MG63 (cell line): Measurements from ENCODE around the gene TGM2. TPM values are rescaled to one million over a fixed set of nuclear protein-coding genes. Genes with fewer than 3 reads are reported as not detected.

Source experiments
- DNase-seq: peaks from one replicate; pipeline ENCODE4 v3.0.0-alpha.2; 2020
- H3K27me3 ChIP-seq: fragments of 250-450 bp; sonication (Bioruptor Pico); 2 replicates; pipeline ENCODE4 v1.5.1; 2020; ENCODE audit warnings: mild to moderate bottlenecking, moderate library complexity
- H3K36me3 ChIP-seq: fragments of 250-450 bp; sonication (Bioruptor Pico); 2 replicates; pipeline ENCODE4 v1.5.1; 2020; ENCODE audit warnings: mild to moderate bottlenecking, moderate library complexity
- H3K4me3 ChIP-seq: fragments of 250-450 bp; sonication (Bioruptor Pico); 2 replicates; pipeline ENCODE4 v1.5.1; 2020; ENCODE audit warnings: mild to moderate bottlenecking, moderate library complexity
- H3K9me3 ChIP-seq: fragments of 250-450 bp; sonication (Bioruptor Pico); 2 replicates; pipeline ENCODE4 v1.5.1; 2020; ENCODE audit warnings: mild to moderate bottlenecking, moderate library complexity
- total RNA-seq: library from RNA; depleted of rRNA; stranded (reverse); fragments of >200 nt; shearing (Covaris generic); gene quantifications from 2 replicates; pipeline ENCODE4 v1.2.3, GENCODE V29; 2014; ENCODE audit warnings: low replicate concordance; rRNA removed

TGM2 gene
- total RNA-seq, result 82.5 and 111 TPM in 2 replicates

- peak; percentile 87 for DNase-seq
- H3K4me3 ChIP-seq, result peak within 1 kb of the TSS; percentile 53
These were observed at the start of gene TGM2 for GRCh38 chr20:38165089-38165965. TSS of gene TGM2 (minus strand) at chr20:38165270. CDS start at chr20:38165198, 72 bp downstream.

GRCh38 chr20:38214256-38215193 is 49.5 kb upstream of the TGM2 start:
- no peak overlapping the region for H3K4me3 ChIP-seq
- H3K36me3 ChIP-seq, result no peaks in the 10 kb centered on the region
- DNase-seq, result no peak
- H3K27me3 ChIP-seq, result no peaks in the 10 kb centered on the region
- H3K9me3 ChIP-seq, result no peaks in the 10 kb centered on the region

More at GRCh38 chr20:38165089-38165965, at the start of gene TGM2:
- Histone ChIP-seq H3K36me3 (peaks cover 25% of the 10 kb centered on the region), H3K9me3 (no peaks in the 10 kb centered on the region), H3K27me3 (no peaks in the 10 kb centered on the region)

- DNase-seq, result no peak
- Histone ChIP-seq H3K36me3 (no peaks in the 10 kb centered on the region), H3K4me3 (no peak overlapping the region), H3K27me3 (no peaks in the 10 kb centered on the region), H3K9me3 (no peaks in the 10 kb centered on the region)
These were observed 48.5 kb upstream of the TGM2 start for GRCh38 chr20:38213607-38213940.

GRCh38 chr20:38212806-38213606 is 47.9 kb upstream of the TGM2 start:
- no peak overlapping the region for H3K4me3 ChIP-seq
- DNase-seq, result peak; percentile 93
- no peaks in the 10 kb centered on the region for H3K9me3 ChIP-seq
- no peaks in the 10 kb centered on the region for H3K36me3 ChIP-seq
- H3K27me3 ChIP-seq, result no peaks in the 10 kb centered on the region

- H3K27me3 ChIP-seq, result no peaks in the 10 kb centered on the region
- H3K9me3 ChIP-seq, result peaks cover 5% of the 10 kb centered on the region
- H3K4me3 ChIP-seq, result no peak overlapping the region
- no peaks in the 10 kb centered on the region for H3K36me3 ChIP-seq
- DNase-seq, result peak; percentile 97
These were observed 46.4 kb upstream of the TGM2 start for GRCh38 chr20:38211200-38212097.

- peaks cover 8% of the 10 kb centered on the region for H3K9me3 ChIP-seq
- H3K4me3 ChIP-seq, result no peak overlapping the region
- DNase-seq, result peak; percentile 94
- H3K27me3 ChIP-seq, result no peaks in the 10 kb centered on the region
- no peaks in the 10 kb centered on the region for H3K36me3 ChIP-seq
These were observed 45.7 kb upstream of the TGM2 start for GRCh38 chr20:38210741-38211140.

- peak; percentile 75 for DNase-seq
- Histone ChIP-seq H3K9me3 (peaks cover 8% of the 10 kb centered on the region), H3K4me3 (no peak overlapping the region), H3K36me3 (no peaks in the 10 kb centered on the region), H3K27me3 (no peaks in the 10 kb centered on the region)
These were observed 44.8 kb upstream of the TGM2 start for GRCh38 chr20:38209736-38210405.

GRCh38 chr20:38209054-38209675 is 44.1 kb upstream of the TGM2 start:
- Histone ChIP-seq H3K9me3 (peaks cover 8% of the 10 kb centered on the region), H3K36me3 (no peaks in the 10 kb centered on the region)

GRCh38 chr20:38208523-38208922 is 43.5 kb upstream of the TGM2 start:
- H3K27me3 ChIP-seq, result no peaks in the 10 kb centered on the region
- no peak for DNase-seq
- H3K4me3 ChIP-seq, result no peak overlapping the region

More at GRCh38 chr20:38209054-38209675, 44.1 kb upstream of the TGM2 start:
- Histone ChIP-seq H3K27me3 (no peaks in the 10 kb centered on the region), H3K4me3 (no peak overlapping the region)
- no peak for DNase-seq

GRCh38 chr20:38208088-38208487 is 43.0 kb upstream of the TGM2 start:
- peaks cover 8% of the 10 kb centered on the region for H3K9me3 ChIP-seq
- no peaks in the 10 kb centered on the region for H3K27me3 ChIP-seq
- no peak for DNase-seq
- no peaks in the 10 kb centered on the region for H3K36me3 ChIP-seq
- no peak overlapping the region for H3K4me3 ChIP-seq

More at GRCh38 chr20:38208523-38208922, 43.5 kb upstream of the TGM2 start:
- H3K9me3 ChIP-seq, result peaks cover 8% of the 10 kb centered on the region
- no peaks in the 10 kb centered on the region for H3K36me3 ChIP-seq

GRCh38 chr20:38207621-38208020 is 42.6 kb upstream of the TGM2 start:
- Histone ChIP-seq H3K9me3 (peaks cover 8% of the 10 kb centered on the region), H3K36me3 (no peaks in the 10 kb centered on the region), H3K27me3 (no peaks in the 10 kb centered on the region), H3K4me3 (no peak overlapping the region)
- no peak for DNase-seq

- H3K9me3 ChIP-seq, result peaks cover 8% of the 10 kb centered on the region
- no peak for DNase-seq
- no peak overlapping the region for H3K4me3 ChIP-seq
- H3K36me3 ChIP-seq, result no peaks in the 10 kb centered on the region
- H3K27me3 ChIP-seq, result no peaks in the 10 kb centered on the region
These were observed 39.9 kb upstream of the TGM2 start for GRCh38 chr20:38205001-38205400.

- H3K36me3 ChIP-seq, result no peaks in the 10 kb centered on the region
- no peak overlapping the region for H3K4me3 ChIP-seq
- peaks cover 8% of the 10 kb centered on the region for H3K9me3 ChIP-seq
- DNase-seq, result no peak
- H3K27me3 ChIP-seq, result no peaks in the 10 kb centered on the region
These were observed 38.9 kb upstream of the TGM2 start for GRCh38 chr20:38203981-38204357.

GRCh38 chr20:38203337-38203980 is 38.4 kb upstream of the TGM2 start:
- no peaks in the 10 kb centered on the region for H3K36me3 ChIP-seq
- H3K27me3 ChIP-seq, result no peaks in the 10 kb centered on the region
- peaks cover 8% of the 10 kb centered on the region for H3K9me3 ChIP-seq
- DNase-seq, result no peak
- H3K4me3 ChIP-seq, result no peak overlapping the region
